Smooth muscle cell (in vitro differentiated cells): ENCODE measurements around the gene COL1A1. TPM values are rescaled to one million over a fixed set of nuclear protein-coding genes. Genes with fewer than 3 reads are reported as not detected.

Source experiments
- DNase-seq: peaks from one replicate; lab custom pipeline; 2025; ENCODE audit not compliant: unreplicated experiment; lab: John Stamatoyannopoulos, UW
- H2AFZ ChIP-seq: fragments of 200-600 bp; sonication (generic); 2 replicates; pipeline ENCODE4 v1.6.0; 2016; ENCODE audit warnings: antibody characterized with exemption, low read depth, mild to moderate bottlenecking
- H3F3A ChIP-seq: fragments of 200-600 bp; sonication (generic); 2 replicates; pipeline ENCODE4 v1.6.0; 2017; ENCODE audit warnings: antibody characterized with exemption, low read depth
- H3K27ac ChIP-seq: fragments of 200-600 bp; sonication (generic); 2 replicates; pipeline ENCODE4 v1.5.1; 2016; ENCODE audit warnings: low read depth, mild to moderate bottlenecking
- H3K27me3 ChIP-seq: fragments of 200-600 bp; sonication (generic); 2 replicates; pipeline ENCODE4 v1.6.1; 2016; ENCODE audit warnings: low read depth, mild to moderate bottlenecking
- H3K36me3 ChIP-seq: fragments of 200-600 bp; sonication (generic); 2 replicates; pipeline ENCODE4 v1.5.1; 2016; ENCODE audit warnings: low read depth
- H3K4me1 ChIP-seq: fragments of 200-600 bp; sonication (generic); 2 replicates; pipeline ENCODE4 v1.5.1; 2016; ENCODE audit warnings: low read depth
- H3K4me2 ChIP-seq: fragments of 200-600 bp; sonication (generic); 2 replicates; pipeline ENCODE4 v1.6.0; 2016; ENCODE audit warnings: mild to moderate bottlenecking
- H3K4me3 ChIP-seq: fragments of 200-600 bp; sonication (generic); 2 replicates; pipeline ENCODE4 v1.5.1; 2016; ENCODE audit warnings: mild to moderate bottlenecking
- H3K79me2 ChIP-seq: fragments of 200-600 bp; sonication (generic); 2 replicates; pipeline ENCODE4 v1.6.0; 2016; ENCODE audit warnings: low read depth, mild to moderate bottlenecking
- H3K9ac ChIP-seq: fragments of 200-600 bp; sonication (generic); 2 replicates; pipeline ENCODE4 v1.6.0; 2016; ENCODE audit warnings: low read depth
- H3K9me3 ChIP-seq: fragments of 200-600 bp; sonication (generic); replicated peaks from 2 replicates; pipeline ENCODE4 v1.5.1; 2016; ENCODE audit warnings: low read depth
- H4K20me1 ChIP-seq: fragments of 200-600 bp; sonication (generic); 2 replicates; pipeline ENCODE4 v1.6.0; 2016; ENCODE audit warnings: low read depth
- CTCF ChIP-seq: fragments of 200-600 bp; sonication (generic); IDR thresholded peaks from 2 replicates; pipeline ENCODE4 v1.5.1; 2017; ENCODE audit warnings: borderline replicate concordance, mild to moderate bottlenecking, antibody characterized with exemption; ENCODE audit not compliant: insufficient read depth, poor library complexity, severe bottlenecking
- WGBS: methylation state at CpG from one replicate; pipeline ENCODE4 v1.1.7; 2016; ENCODE audit warnings: low lambda C conversion rate; 5-methylcytosine and 5-hydroxymethylcytosine counted together
- polyA plus RNA-seq: library from polyadenylated mRNA; unstranded; fragments of >200 nt; fragmentation: Nextera tagmentation; extraction: Ambion mirVana; gene quantifications from 2 replicates; pipeline ENCODE4 v1.2.1, GENCODE V29; 2016
- total RNA-seq: library from RNA; depleted of rRNA; stranded (reverse); fragments of >200 nt; gene quantifications from 2 replicates; pipeline ENCODE4 v1.2.3, GENCODE V29; 2014

COL1A1 gene
- total and polyA plus RNA-seq, 2 experiments from 2014 or later, result 4,141 to 25,649 TPM

- Histone ChIP-seq H3K9me3 (no peaks in the 10 kb centered on the region), H3K27ac (no peak overlapping the region), H3K4me2 (no peak overlapping the region), H3K9ac (no peak overlapping the region), H3K36me3 (no peaks in the 10 kb centered on the region), H2AFZ (no peak overlapping the region), H3K4me3 (no peak overlapping the region), H3F3A (peaks cover 10% of the 10 kb centered on the region), H3K27me3 (no peaks in the 10 kb centered on the region), H3K79me2 (no peaks in the 10 kb centered on the region), H3K4me1 (no peaks in the 10 kb centered on the region), H4K20me1 (peaks cover 72% of the 10 kb centered on the region)
- WGBS, result 98% methylated on average over 4 of the region's 4 CpGs
- no peak for DNase-seq
- TF ChIP-seq CTCF, result no peak
Measured at GRCh38 chr17:50137042-50137441, 64.4 kb downstream of the COL1A1 start.

- Histone ChIP-seq H3K27me3 (no peaks in the 10 kb centered on the region), H4K20me1 (peaks cover 63% of the 10 kb centered on the region), H2AFZ (no peak overlapping the region), H3K4me3 (no peak overlapping the region), H3K4me1 (no peaks in the 10 kb centered on the region), H3F3A (peaks cover 14% of the 10 kb centered on the region), H3K36me3 (no peaks in the 10 kb centered on the region), H3K4me2 (no peak overlapping the region), H3K9me3 (no peaks in the 10 kb centered on the region), H3K27ac (no peak overlapping the region), H3K9ac (no peak overlapping the region), H3K79me2 (no peaks in the 10 kb centered on the region)
- TF ChIP-seq CTCF, result no peak
- WGBS, result 97% methylated on average over 11 of the region's 11 CpGs
- DNase-seq, result no peak
Measured at GRCh38 chr17:50136096-50136687, 65.2 kb downstream of the COL1A1 start.

- TF ChIP-seq CTCF, result no peak
- H2AFZ ChIP-seq, result no peak overlapping the region
- no peak overlapping the region for H3K9ac ChIP-seq
- no peaks in the 10 kb centered on the region for H3K79me2 ChIP-seq
- no peak overlapping the region for H3K4me2 ChIP-seq
- H3K36me3 ChIP-seq, result no peaks in the 10 kb centered on the region
- no peak for DNase-seq
- H3F3A ChIP-seq, result peaks cover 14% of the 10 kb centered on the region
- H3K4me3 ChIP-seq, result no peak overlapping the region
- H3K4me1 ChIP-seq, result peaks cover 7% of the 10 kb centered on the region
- H3K27ac ChIP-seq, result no peak overlapping the region
- H3K27me3 ChIP-seq, result no peaks in the 10 kb centered on the region
- whole genome bisulfite sequencing, result 96% methylated on average over 15 of the region's 16 CpGs
- H4K20me1 ChIP-seq, result peaks cover 57% of the 10 kb centered on the region
- H3K9me3 ChIP-seq, result no peaks in the 10 kb centered on the region
Measured at GRCh38 chr17:50135316-50136095, 65.9 kb downstream of the COL1A1 start.
